HEK293T (cell line): Measurements from ENCODE around the gene NT5C2.

Experiments
- ARNT ChIP-seq: fragments of 450-650 bp; IDR thresholded peaks from 2 replicates; pipeline ENCODE4 v1.6.1; 2017; ENCODE audit warnings: mild to moderate bottlenecking
- BHLHE40 ChIP-seq: fragments of 450-650 bp; IDR thresholded peaks from 2 replicates; pipeline ENCODE4 v1.6.1; 2016; ENCODE audit warnings: mild to moderate bottlenecking, moderate library complexity, borderline replicate concordance
- CTBP1 ChIP-seq: fragments of 450-650 bp; IDR thresholded peaks from 2 replicates; pipeline ENCODE4 v1.6.1; 2016; ENCODE audit warnings: borderline replicate concordance
- ELF4 ChIP-seq: fragments of 450-650 bp; IDR thresholded peaks from 2 replicates; pipeline ENCODE4 v1.6.1; 2017; ENCODE audit warnings: antibody characterized with exemption
- FOXA1 ChIP-seq: fragments of 450-650 bp; IDR thresholded peaks from 2 replicates; pipeline ENCODE4 v1.6.1; 2016; ENCODE audit warnings: mild to moderate bottlenecking
- FOXK2 ChIP-seq: fragments of 450-650 bp; IDR thresholded peaks from 2 replicates; pipeline ENCODE4 v1.6.1; 2016; ENCODE audit warnings: mild to moderate bottlenecking
- FOXM1 ChIP-seq: fragments of 450-650 bp; IDR thresholded peaks from 2 replicates; pipeline ENCODE4 v1.6.1; 2017; ENCODE audit warnings: mild to moderate bottlenecking, borderline replicate concordance
- NFRKB ChIP-seq: fragments of 450-650 bp; IDR thresholded peaks from 2 replicates; pipeline ENCODE4 v1.6.1; 2016; ENCODE audit warnings: mild to moderate bottlenecking, moderate library complexity
- SUZ12 ChIP-seq: fragments of 450-650 bp; IDR thresholded peaks from 2 replicates; pipeline ENCODE4 v1.6.1; 2016; ENCODE audit warnings: mild to moderate bottlenecking

- TF ChIP-seq NFRKB = no peak
- no peak for TF ChIP-seq FOXK2
- no peak for TF ChIP-seq FOXA1
- TF ChIP-seq BHLHE40 = no peak
- TF ChIP-seq FOXM1 = no peak
- TF ChIP-seq SUZ12 = no peak
- no peak for TF ChIP-seq ELF4
- TF ChIP-seq ARNT = no peak
- TF ChIP-seq CTBP1 = no peak
Measured at GRCh38 chr10:103102195-103102594, 90.9 kb downstream of the NT5C2 start.
